GM12878 (cell line): ENCODE results near the gene CBLIF. TPM values are rescaled to one million over a fixed set of nuclear protein-coding genes. Genes with fewer than 3 reads are reported as not detected.

ENCODE experiments used
- ATAC-seq: fragments of 200-7000 bp; cut with Tn5 transposase; 3 replicates; pipeline ENCODE4 v1.9.1; 2020; ENCODE audit warnings: mild to moderate bottlenecking, moderate library complexity
- BruUV-seq: library from RNA; stranded (reverse); fragments of 400-500 nt; replicated peaks from 2 replicates; lab custom pipeline; 2021; lab: Mats Ljungman, UMichigan
- CTCF ChIA-PET: fragments of 300-600 bp; sonication (Branson Sonifier 250); formaldehyde crosslinking; extraction: SDS; loops from one replicate; lab custom pipeline; 2021; ENCODE audit warnings: inconsistent platforms; lab: Yijun Ruan, JAX
- POLR2A ChIA-PET: fragments of 350-600 bp; formaldehyde crosslinking; extraction: SDS; loops from one replicate; lab custom pipeline; 2021; ENCODE audit warnings: inconsistent platforms; lab: Charles Lee
- RAD21 ChIA-PET: fragments of 300-600 bp; sonication (Branson Sonifier 250); formaldehyde crosslinking; loops from one replicate; lab custom pipeline; 2023; ENCODE audit warnings: antibody characterized with exemption; ENCODE audit not compliant: unreplicated experiment; lab: Charles Lee
- SMC1A ChIA-PET: fragments of 300-600 bp; sonication (Branson Sonifier 250); formaldehyde crosslinking; loops from one replicate; lab custom pipeline; 2023; ENCODE audit not compliant: unreplicated experiment, uncharacterized antibody; lab: Charles Lee
- DNase-seq: peaks from one replicate; pipeline ENCODE4 v3.0.0-alpha.2; 2011; ENCODE audit warnings: low read depth, low spot score
- FAIRE-seq: peaks from 3 replicates; lab custom pipeline; 2011; peaks lifted over from hg19 to GRCh38; lab: Jason Lieb, UNC
- H2AFZ ChIP-seq: 2 replicates; pipeline ENCODE4 v1.6.0; 2011; ENCODE audit warnings: low read depth, low read length, control low read depth; ENCODE audit not compliant: control insufficient read depth
- H3K27ac ChIP-seq: 2 replicates; pipeline ENCODE4 v1.5.1; 2011; ENCODE audit warnings: control low read depth; ENCODE audit not compliant: control insufficient read depth, insufficient read depth
- H3K27me3 ChIP-seq, 2 experiments: replicated peaks in 1 of 2; 2 replicates each; pipeline versions ENCODE4 v1.6.0 to v1.6.1; 2011; ENCODE audit warnings: low read length in 1 of 2; ENCODE audit not compliant: control insufficient read depth in 2 of 2, insufficient read depth in 2 of 2
- H3K36me3 ChIP-seq, 2 experiments: 2 replicates each; pipeline ENCODE4 v1.5.1; 2011; ENCODE audit warnings: low read length in 1 of 2; ENCODE audit not compliant: control insufficient read depth in 2 of 2, insufficient read depth in 2 of 2
- H3K4me1 ChIP-seq: 2 replicates; pipeline ENCODE4 v1.6.1; 2011; ENCODE audit warnings: mild to moderate bottlenecking, low read length, moderate library complexity, mixed read lengths; ENCODE audit not compliant: control insufficient read depth, insufficient read depth
- H3K4me2 ChIP-seq: 2 replicates; pipeline ENCODE4 v1.6.0; 2011; ENCODE audit warnings: control low read depth; ENCODE audit not compliant: control insufficient read depth, insufficient read depth
- H3K4me3 ChIP-seq: fragments of 200-600 bp; sonication (generic); 2 replicates; pipeline ENCODE4 v1.5.1; 2016
- H3K79me2 ChIP-seq: 2 replicates; pipeline ENCODE4 v1.6.0; 2011; ENCODE audit warnings: low read length; ENCODE audit not compliant: control insufficient read depth, insufficient read depth
- H3K9ac ChIP-seq: 2 replicates; pipeline ENCODE4 v1.8.0; 2011; ENCODE audit warnings: low read length, control low read depth, mixed read lengths; ENCODE audit not compliant: control insufficient read depth, insufficient read depth
- H3K9me3 ChIP-seq: replicated peaks from 3 replicates; pipeline ENCODE4 v1.5.1; 2011; ENCODE audit warnings: mild to moderate bottlenecking, low read length; ENCODE audit not compliant: control insufficient read depth, insufficient read depth
- H4K20me1 ChIP-seq: 2 replicates; pipeline ENCODE4 v1.6.0; 2011; ENCODE audit not compliant: control insufficient read depth, insufficient read depth
- CEBPZ ChIP-seq: fragments of 150-350 bp; IDR thresholded peaks from 2 replicates; pipeline ENCODE4 v1.6.1; 2016; ENCODE audit warnings: low read depth, low read length
- ELK1 ChIP-seq: IDR thresholded peaks from 2 replicates; pipeline ENCODE4 v1.6.1; 2012; ENCODE audit warnings: low read depth, low read length, improper control_type of control experiment
- MTA3 ChIP-seq: IDR thresholded peaks from 2 replicates; pipeline ENCODE4 v1.6.1; 2012; ENCODE audit warnings: low read length, inconsistent platforms, borderline replicate concordance
- ZZZ3 ChIP-seq: IDR thresholded peaks from 2 replicates; pipeline ENCODE4 v1.6.1; 2011; ENCODE audit warnings: low read depth; ENCODE audit not compliant: control insufficient read depth, insufficient read length
- in situ Hi-C: fragments of 300-500 bp; cut with MboI; formaldehyde crosslinking; loops from 9 replicates; pipeline ENCODE4 v1.14.3; 2018; ENCODE audit warnings: mixed read lengths
- intact Hi-C: fragments of 100-400 bp; cut with micrococcal nuclease; formaldehyde crosslinking; loops from one replicate; pipeline ENCODE4 v1.14.2; 2022; ENCODE audit not compliant: unreplicated experiment
- polyA plus RNA-seq, 11 experiments: library from polyadenylated mRNA; depleted of rRNA in 4 of 11; unstranded in 6 of 11; stranded (reverse) in 5 of 11; fragments of >200 nt; fragmentation: Nextera tagmentation in 4 of 11; fragmentation: Illumina TruSeq in 1 of 11; extraction: Ambion mirVana in 4 of 11; extraction: Trizol in 1 of 11; gene quantifications; 1 replicate in 1 of 11; 2 replicates in 10 of 11; pipeline versions ENCODE4 v1.2.1 to v1.2.3, GENCODE V29; 2011 to 2016; ENCODE audit warnings: inconsistent platforms in 2 of 11, missing spikeins in 2 of 11, low read depth in 1 of 11
- total RNA-seq, 4 experiments: library from RNA; depleted of rRNA in 3 of 4; stranded (reverse); fragments of >200 nt in 3 of 4; fragmentation: Illumina TruSeq in 1 of 4; extraction: Trizol in 1 of 4; gene quantifications; 2 replicates each; pipeline versions ENCODE4 v1.2.1 to v1.2.3, GENCODE V29; 2013 to 2021

Gene CBLIF
- total and polyA plus RNA-seq, 10 of the 15 experiments (the other 5 are each of a cell fraction or from before 2014, with no cell fraction given) = not detected

DNA sequence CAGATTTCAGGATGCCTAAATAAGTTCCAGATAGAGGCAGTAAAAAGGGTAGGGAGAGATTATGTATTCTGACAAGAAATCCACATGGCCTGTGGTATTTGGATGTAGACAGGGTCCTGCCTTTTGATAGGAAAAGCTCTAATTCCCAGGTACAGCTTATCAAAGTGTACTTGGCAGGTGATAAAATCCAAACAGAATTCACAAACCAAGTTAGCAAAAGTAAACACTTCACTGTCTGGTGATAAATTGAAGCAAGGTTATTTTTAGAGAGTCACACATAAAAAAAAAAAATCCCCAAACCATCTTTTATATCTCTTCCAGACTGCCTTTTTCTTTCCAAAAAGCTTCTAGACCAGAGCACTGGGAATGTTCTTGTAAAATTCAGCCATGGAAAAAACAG lies 5.7 kb downstream of the CBLIF start:
- TF ChIP-seq CEBPZ (no peak), MTA3 (no peak), ELK1 (no peak), ZZZ3 (no peak)
- TF ChIP-seq, all 136 proteins: peak for 0
- Histone ChIP-seq H2AFZ (no peak overlapping the region), H3K9me3 (no peaks in the 10 kb centered on the region), H3K27me3 (no peaks in the 10 kb centered on the region), H3K4me3 (no peak overlapping the region), H3K27ac (no peak overlapping the region), H3K4me2 (no peak overlapping the region), H3K9ac (no peak overlapping the region), H3K79me2 (no peaks in the 10 kb centered on the region), H3K36me3 (no peaks in the 10 kb centered on the region), H3K4me1 (no peaks in the 10 kb centered on the region), H4K20me1 (no peaks in the 10 kb centered on the region)
- CTCF ChIA-PET = no interaction called here
- no TSS peak for BruUV-seq
- POLR2A ChIA-PET = no interaction called here
- ATAC-seq = no peak
- no peak for DNase-seq
- no peak for FAIRE-seq
- intact Hi-C loops = no loop called here
- SMC1A ChIA-PET = no interaction called here
- in situ Hi-C loops = no loop called here
- RAD21 ChIA-PET = no interaction called here
